Thyroid gland (tissue), 4 donors: ENCODE results near the gene PARD3. TPM values are rescaled to one million over a fixed set of nuclear protein-coding genes. Genes with fewer than 3 reads are reported as not detected.

ENCODE experiments used
- DNase-seq, 2 donors: peaks; one replicate each; pipeline ENCODE4 v3.0.0-alpha.2; 2019
- H3K27ac ChIP-seq, 3 donors: fragments of 200-600 bp; sonication (generic); 1 replicate in 2 of 3; 2 replicates in 1 of 3; pipeline ENCODE4 v1.5.1; 2016 to 2019; ENCODE audit warnings: mild to moderate bottlenecking in 1 of 3, moderate library complexity in 1 of 3
- H3K27me3 ChIP-seq: fragments of 200-600 bp; sonication (generic); one replicate; pipeline ENCODE4 v1.5.1; 2019
- H3K36me3 ChIP-seq, 2 donors: fragments of 200-600 bp; sonication (generic); one replicate each; pipeline ENCODE4 v1.5.1; 2016 to 2019
- H3K4me1 ChIP-seq, 2 donors: fragments of 200-600 bp; sonication (generic); one replicate each; pipeline ENCODE4 v1.5.1; 2017 to 2019
- H3K4me3 ChIP-seq, 3 donors: fragments of 200-600 bp; sonication (generic); replicated peaks in 1 of 3; 1 replicate in 2 of 3; 2 replicates in 1 of 3; pipeline ENCODE4 v1.5.1; 2016; ENCODE audit warnings: mild to moderate bottlenecking in 1 of 3
- H3K9me3 ChIP-seq: fragments of 200-600 bp; sonication (generic); one replicate; pipeline ENCODE4 v1.5.1; 2017
- POLR2A ChIP-seq, 2 donors: fragments of 450-650 bp; IDR thresholded peaks; one replicate each; pipeline ENCODE4 v1.6.1; 2017; ENCODE audit warnings: antibody characterized with exemption in 2 of 2, mild to moderate bottlenecking in 2 of 2, moderate library complexity in 1 of 2
- WGBS, 2 donors: methylation state at CpG; one replicate each; pipeline ENCODE4 v1.1.5; 2017; 5-methylcytosine and 5-hydroxymethylcytosine counted together
- intact Hi-C: fragments of 100-400 bp; cut with DNase I; formaldehyde crosslinking; loops from one replicate; pipeline ENCODE4 v1.15.1; 2023
- total RNA-seq, 4 donors: library from RNA; depleted of rRNA; stranded (reverse); fragments of >200 nt; gene quantifications; one replicate each; pipeline ENCODE4 v1.2.3, GENCODE V29; 2016
- TF ChIP-seq, protein P1 (sequence below), 6 experiments: fragments of 200-600 bp in 3 of 6; fragments of 450-650 bp in 3 of 6; sonication (generic) in 3 of 6; IDR thresholded peaks; one replicate each; pipeline ENCODE4 v1.5.1; 2016 to 2019; ENCODE audit warnings: antibody characterized with exemption in 6 of 6, mild to moderate bottlenecking in 2 of 6, inconsistent platforms in 1 of 6, moderate library complexity in 1 of 6

PARD3 gene
- total RNA-seq, 4 donors from 2014 or later, result 48.6 to 88.4 (median 57.7) TPM

DNA sequence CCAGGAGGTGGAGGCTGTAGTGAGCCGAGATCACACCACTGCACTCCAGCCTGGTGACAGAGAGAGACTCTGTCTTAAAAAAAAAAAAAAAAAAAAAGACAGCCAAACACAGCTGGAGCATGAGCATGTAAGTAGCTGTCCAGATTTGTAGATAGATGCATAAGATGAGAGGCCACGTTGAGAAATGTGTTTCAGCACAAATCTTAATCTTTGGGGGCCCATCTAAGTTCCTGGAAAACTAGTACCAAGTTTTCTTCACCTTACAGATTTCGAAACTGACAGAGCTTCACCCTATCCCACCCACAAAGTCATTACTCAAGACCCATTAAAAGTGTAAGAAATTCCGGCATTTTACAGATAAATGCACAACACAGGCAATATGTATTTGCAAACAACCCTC, 208.2 kb downstream of the PARD3 start:
- Histone ChIP-seq H3K36me3 (no peaks in the 10 kb centered on the region), H3K27me3 (no peaks in the 10 kb centered on the region), H3K9me3 (no peaks in the 10 kb centered on the region), H3K4me1 (no peaks in the 10 kb centered on the region), H3K4me3 (no peak overlapping the region), H3K27ac (no peak overlapping the region)
- no peak for DNase-seq
- 84 to 91% methylated on average over 4 of the region's 4 CpGs for WGBS, 2 donors
- intact Hi-C loops, result no loop called here
- TF ChIP-seq, protein P1, sequence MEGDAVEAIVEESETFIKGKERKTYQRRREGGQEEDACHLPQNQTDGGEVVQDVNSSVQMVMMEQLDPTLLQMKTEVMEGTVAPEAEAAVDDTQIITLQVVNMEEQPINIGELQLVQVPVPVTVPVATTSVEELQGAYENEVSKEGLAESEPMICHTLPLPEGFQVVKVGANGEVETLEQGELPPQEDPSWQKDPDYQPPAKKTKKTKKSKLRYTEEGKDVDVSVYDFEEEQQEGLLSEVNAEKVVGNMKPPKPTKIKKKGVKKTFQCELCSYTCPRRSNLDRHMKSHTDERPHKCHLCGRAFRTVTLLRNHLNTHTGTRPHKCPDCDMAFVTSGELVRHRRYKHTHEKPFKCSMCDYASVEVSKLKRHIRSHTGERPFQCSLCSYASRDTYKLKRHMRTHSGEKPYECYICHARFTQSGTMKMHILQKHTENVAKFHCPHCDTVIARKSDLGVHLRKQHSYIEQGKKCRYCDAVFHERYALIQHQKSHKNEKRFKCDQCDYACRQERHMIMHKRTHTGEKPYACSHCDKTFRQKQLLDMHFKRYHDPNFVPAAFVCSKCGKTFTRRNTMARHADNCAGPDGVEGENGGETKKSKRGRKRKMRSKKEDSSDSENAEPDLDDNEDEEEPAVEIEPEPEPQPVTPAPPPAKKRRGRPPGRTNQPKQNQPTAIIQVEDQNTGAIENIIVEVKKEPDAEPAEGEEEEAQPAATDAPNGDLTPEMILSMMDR (IDR thresholded peaks at IDR 0.05), result no peak
- TF ChIP-seq POLR2A (IDR thresholded peaks at IDR 0.05), result no peak

GRCh38 chr10:34602478-34602877, 212.6 kb downstream of the PARD3 start:
- no peak for DNase-seq
- Histone ChIP-seq H3K4me1 (no peaks in the 10 kb centered on the region), H3K27ac (no peak overlapping the region), H3K9me3 (no peaks in the 10 kb centered on the region), H3K36me3 (no peaks in the 10 kb centered on the region), H3K4me3 (no peak overlapping the region), H3K27me3 (no peaks in the 10 kb centered on the region)
- WGBS, 2 donors, result 96 to 97% methylated on average over 4 of the region's 4 CpGs
- TF ChIP-seq POLR2A (IDR thresholded peaks at IDR 0.05), result no peak
- TF ChIP-seq, protein P1 (IDR thresholded peaks at IDR 0.05), result no peak
- intact Hi-C loops, result no loop called here

DNA sequence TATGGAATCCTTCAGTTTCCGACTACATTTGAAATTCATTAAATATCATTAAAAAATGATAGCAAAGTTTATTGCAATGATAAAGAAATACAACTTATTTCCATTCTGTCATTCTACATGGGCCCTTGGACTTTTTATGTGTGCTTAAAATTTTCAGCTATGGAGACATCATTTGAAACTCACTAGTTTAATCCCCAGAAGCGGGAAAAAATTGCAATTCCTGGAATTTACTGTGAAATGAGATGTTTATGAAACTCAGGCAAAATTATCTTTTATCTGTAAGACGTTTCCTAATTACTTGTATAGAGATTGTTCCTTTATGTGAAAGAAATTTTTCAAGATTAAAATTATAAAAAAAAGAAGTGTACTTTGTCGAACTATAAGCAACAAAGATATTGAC, 213.4 kb downstream of the PARD3 start:
- H3K4me3 ChIP-seq, result no peak overlapping the region
- no peaks in the 10 kb centered on the region for H3K36me3 ChIP-seq
- no peak for TF ChIP-seq POLR2A (IDR thresholded peaks at IDR 0.05)
- TF ChIP-seq, protein P1 (IDR thresholded peaks at IDR 0.05), result no peak
- H3K4me1 ChIP-seq, result no peaks in the 10 kb centered on the region
- H3K27me3 ChIP-seq, result no peaks in the 10 kb centered on the region
- DNase-seq, result no peak
- no peaks in the 10 kb centered on the region for H3K9me3 ChIP-seq
- intact Hi-C loops, result no loop called here
- 95% methylated on average over 4 of the region's 4 CpGs for WGBS, 2 donors
- H3K27ac ChIP-seq, result no peak overlapping the region

DNA sequence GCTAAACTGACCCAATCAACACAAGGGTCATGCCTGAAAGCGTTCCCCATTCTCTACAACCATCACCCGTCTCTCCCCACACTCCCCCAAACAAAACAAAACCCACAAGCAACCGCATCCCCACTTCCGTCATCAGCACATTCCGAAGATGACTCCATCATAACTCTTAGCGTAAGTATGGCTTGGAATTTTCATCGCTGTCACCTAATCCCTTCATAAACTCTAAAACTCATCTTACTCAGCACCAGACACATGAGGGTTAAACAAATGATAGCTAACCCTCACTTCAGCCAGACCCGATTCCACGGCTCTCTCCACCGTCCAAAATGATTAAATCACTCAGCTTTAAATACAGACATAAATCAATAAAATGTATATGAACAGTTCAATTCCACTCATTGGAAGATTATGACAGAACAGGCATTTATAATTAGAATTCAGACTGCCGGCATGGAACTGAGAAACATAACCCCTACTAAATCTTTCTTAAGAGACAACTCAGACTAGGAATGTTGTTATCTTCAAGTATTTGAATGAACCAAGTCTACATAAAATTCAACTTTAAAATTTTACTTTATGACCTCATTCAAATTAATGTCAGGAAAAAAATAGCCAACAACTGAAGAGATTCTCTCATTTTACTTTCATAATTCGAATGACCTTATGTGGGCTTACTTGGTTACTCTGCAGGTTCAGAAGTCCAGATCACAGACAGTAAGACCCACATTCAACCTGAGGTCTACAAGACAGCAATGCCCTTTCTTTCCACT, 215.9 kb downstream of the PARD3 start:
- Histone ChIP-seq H3K27me3 (no peaks in the 10 kb centered on the region), H3K36me3 (no peaks in the 10 kb centered on the region), H3K4me3 (no peak overlapping the region), H3K27ac (no peak overlapping the region), H3K9me3 (no peaks in the 10 kb centered on the region), H3K4me1 (no peaks in the 10 kb centered on the region)
- no peak for TF ChIP-seq POLR2A (IDR thresholded peaks at IDR 0.05)
- TF ChIP-seq, protein P1 (IDR thresholded peaks at IDR 0.05), result no peak
- intact Hi-C loops, result no loop called here
- WGBS, 2 donors, result 94 to 96% methylated on average over 12 of the region's 12 CpGs
- DNase-seq, result no peak

GRCh38 chr10:34596351-34596750, 218.7 kb downstream of the PARD3 start:
- Histone ChIP-seq H3K36me3 (no peaks in the 10 kb centered on the region), H3K9me3 (no peaks in the 10 kb centered on the region), H3K4me1 (no peaks in the 10 kb centered on the region), H3K27me3 (no peaks in the 10 kb centered on the region), H3K4me3 (no peak overlapping the region), H3K27ac (no peak overlapping the region)
- WGBS, 2 donors, result 95 to 96% methylated on average over 7 of the region's 7 CpGs
- intact Hi-C loops, result no loop called here
- TF ChIP-seq POLR2A (IDR thresholded peaks at IDR 0.05), result no peak
- TF ChIP-seq, protein P1 (IDR thresholded peaks at IDR 0.05), result no peak
- no peak for DNase-seq
